ENCODE measurements around the gene DENND6B.

GRCh38 chr22:50323900-50324299 lies 2.9 kb downstream of the DENND6B start:
- TF ChIP-seq CTCF (IDR thresholded peaks at IDR 0.05): no peak
- TF ChIP-seq POLR2A (IDR thresholded peaks at IDR 0.05): no peak
